GM23338 (cell line): ENCODE results near the gene PHF1. TPM values are rescaled to one million over a fixed set of nuclear protein-coding genes. Genes with fewer than 3 reads are reported as not detected.

Source experiments
- ATAC-seq: fragments of 200-7000 bp; cut with Tn5 transposase; 3 replicates; pipeline ENCODE4 v1.9.1; 2020
- DNase-seq: peaks from one replicate; pipeline ENCODE4 v3.0.0-alpha.2; 2015; ENCODE audit warnings: low spot score
- H2AFZ ChIP-seq: fragments of 200-600 bp; sonication (generic); 2 replicates; pipeline ENCODE4 v1.8.0; 2016; ENCODE audit warnings: antibody characterized with exemption, mild to moderate bottlenecking, moderate library complexity
- H3F3A ChIP-seq: fragments of 200-600 bp; sonication (generic); replicated peaks from 2 replicates; pipeline ENCODE4 v1.8.0; 2017; ENCODE audit warnings: antibody characterized with exemption, mixed run types, low read depth
- H3K27ac ChIP-seq: fragments of 200-600 bp; sonication (generic); 2 replicates; pipeline ENCODE4 v1.6.1; 2016; ENCODE audit warnings: low read depth
- H3K27me3 ChIP-seq: fragments of 200-600 bp; sonication (generic); 2 replicates; pipeline ENCODE4 v1.8.0; 2016; ENCODE audit warnings: mild to moderate bottlenecking, mixed run types, moderate library complexity; ENCODE audit not compliant: insufficient read depth
- H3K36me3 ChIP-seq: fragments of 200-600 bp; sonication (generic); 2 replicates; pipeline ENCODE4 v1.8.0; 2016; ENCODE audit warnings: mild to moderate bottlenecking; ENCODE audit not compliant: insufficient read depth
- H3K4me1 ChIP-seq: fragments of 200-600 bp; sonication (generic); 2 replicates; pipeline ENCODE4 v1.8.0; 2016; ENCODE audit warnings: mild to moderate bottlenecking, moderate library complexity; ENCODE audit not compliant: insufficient read depth
- H3K4me2 ChIP-seq: fragments of 200-600 bp; sonication (generic); 2 replicates; pipeline ENCODE4 v1.7.1; 2017; ENCODE audit warnings: mixed run types
- H3K4me3 ChIP-seq: fragments of 200-600 bp; sonication (generic); 2 replicates; pipeline ENCODE4 v1.6.1; 2016; ENCODE audit warnings: mixed run types
- H3K79me2 ChIP-seq: fragments of 200-600 bp; sonication (generic); replicated peaks from 2 replicates; pipeline ENCODE4 v1.8.0; 2017; ENCODE audit warnings: mild to moderate bottlenecking; ENCODE audit not compliant: insufficient read depth
- H3K9me2 ChIP-seq: fragments of 200-600 bp; sonication (generic); 2 replicates; pipeline ENCODE4 v1.8.0; 2017; ENCODE audit not compliant: insufficient read depth
- H4K20me1 ChIP-seq: fragments of 200-600 bp; sonication (generic); replicated peaks from 2 replicates; pipeline ENCODE4 v1.8.0; 2017; ENCODE audit warnings: mild to moderate bottlenecking; ENCODE audit not compliant: insufficient read depth
- H3K27ac Mint-ChIP-seq: 2 replicates; pipeline ENCODE4 v1.8.0; 2020; ENCODE audit warnings: inconsistent platforms, mild to moderate bottlenecking, moderate library complexity, mixed read lengths
- H3K27me3 Mint-ChIP-seq: 3 replicates; pipeline ENCODE4 v1.8.0; 2022; ENCODE audit warnings: low read depth, mild to moderate bottlenecking, moderate library complexity, mixed read lengths, inconsistent platforms; ENCODE audit not compliant: insufficient read depth, poor library complexity
- H3K36me3 Mint-ChIP-seq: 3 replicates; pipeline ENCODE4 v1.8.0; 2021; ENCODE audit warnings: low read depth, mild to moderate bottlenecking, inconsistent platforms, moderate library complexity, mixed read lengths
- H3K4me1 Mint-ChIP-seq: 3 replicates; pipeline ENCODE4 v1.8.0; 2020; ENCODE audit warnings: mild to moderate bottlenecking, inconsistent platforms, mixed read lengths
- H3K4me3 Mint-ChIP-seq: 3 replicates; pipeline ENCODE4 v1.8.0; 2021; ENCODE audit warnings: moderate library complexity, mild to moderate bottlenecking, inconsistent platforms, mixed read lengths
- H3K9me3 Mint-ChIP-seq: 3 replicates; pipeline ENCODE4 v1.8.0; 2020; ENCODE audit warnings: moderate library complexity, mild to moderate bottlenecking, inconsistent platforms, mixed read lengths
- EZH2phosphoT487 ChIP-seq: fragments of 200-600 bp; sonication (generic); IDR thresholded peaks from one replicate; pipeline ENCODE4 v1.8.1; 2018; ENCODE audit warnings: antibody characterized with exemption; ENCODE audit not compliant: unreplicated experiment
- ZNF114 ChIP-seq: fragments of 250-450 bp; sonication (Bioruptor Pico); IDR thresholded peaks from 2 replicates; pipeline ENCODE4 v1.5.0; 2020; ENCODE audit warnings: mild to moderate bottlenecking, moderate library complexity
- ZNF331 ChIP-seq: fragments of 250-450 bp; sonication (Bioruptor Pico); IDR thresholded peaks from 2 replicates; pipeline ENCODE4 v1.5.0; 2020; ENCODE audit warnings: low read depth, mild to moderate bottlenecking, moderate library complexity
- polyA plus RNA-seq: library from polyadenylated mRNA; unstranded; fragments of >200 nt; fragmentation: Nextera tagmentation; extraction: Ambion mirVana; gene quantifications from 2 replicates; pipeline ENCODE4 v1.2.1, GENCODE V29; 2016
- total RNA-seq: library from RNA; depleted of rRNA; stranded (reverse); fragments of >200 nt; shearing (Covaris generic); gene quantifications from 2 replicates; pipeline ENCODE4 v1.2.3, GENCODE V29; 2014
- TF ChIP-seq, protein P1 (sequence below): fragments of 250-450 bp; sonication (Bioruptor Pico); IDR thresholded peaks from 2 replicates; pipeline ENCODE4 v1.5.0; 2020; ENCODE audit warnings: mild to moderate bottlenecking, moderate library complexity
- TF ChIP-seq, protein P2 (sequence below): IDR thresholded peaks from 2 replicates; pipeline ENCODE4 v1.6.1; 2016; ENCODE audit warnings: antibody characterized with exemption

Gene PHF1
- total and polyA plus RNA-seq, 2 experiments from 2014 or later, result 29.4 to 46.7 TPM

DNA sequence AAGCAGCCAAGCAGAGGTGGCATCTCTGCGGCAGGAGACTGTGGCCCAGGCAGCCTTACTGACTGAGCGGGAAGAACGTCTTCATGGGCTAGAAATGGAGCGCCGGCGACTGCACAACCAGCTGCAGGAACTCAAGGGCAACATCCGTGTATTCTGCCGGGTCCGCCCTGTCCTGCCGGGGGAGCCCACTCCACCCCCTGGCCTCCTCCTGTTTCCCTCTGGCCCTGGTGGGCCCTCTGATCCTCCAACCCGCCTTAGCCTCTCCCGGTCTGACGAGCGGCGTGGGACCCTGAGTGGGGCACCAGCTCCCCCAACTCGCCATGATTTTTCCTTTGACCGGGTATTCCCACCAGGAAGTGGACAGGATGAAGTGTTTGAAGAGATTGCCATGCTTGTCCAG lies 5.9 kb upstream of the PHF1 start:
- Mint-ChIP-seq H3K9me3 (no peaks in the 10 kb centered on the region), H3K27ac (no peak overlapping the region), H3K4me1 (peaks cover 12% of the 10 kb centered on the region), H3K4me3 (no peak overlapping the region), H3K36me3 (peaks cover 75% of the 10 kb centered on the region), H3K27me3 (peaks cover 5% of the 10 kb centered on the region)
- Histone ChIP-seq H2AFZ (no peak overlapping the region), H3K79me2 (0 out of 2 replicates have a peak, but pooled peaks cover 4% of the 10 kb centered on the region), H3K9me2 (no peaks in the 10 kb centered on the region), H3F3A (peaks cover 11% of the 10 kb centered on the region), H4K20me1 (peaks cover 4% of the 10 kb centered on the region; the same call in 1 of the 2 replicates), H3K4me2 (no peak overlapping the region), H3K4me1 (peaks cover 5% of the 10 kb centered on the region; the same call in 1 of the 2 replicates), H3K27ac (no peak overlapping the region), H3K27me3 (no peaks in the 10 kb centered on the region), H3K36me3 (peaks cover 52% of the 10 kb centered on the region), H3K4me3 (no peak overlapping the region)
- DNase-seq, result no peak
- TF ChIP-seq, protein P1, sequence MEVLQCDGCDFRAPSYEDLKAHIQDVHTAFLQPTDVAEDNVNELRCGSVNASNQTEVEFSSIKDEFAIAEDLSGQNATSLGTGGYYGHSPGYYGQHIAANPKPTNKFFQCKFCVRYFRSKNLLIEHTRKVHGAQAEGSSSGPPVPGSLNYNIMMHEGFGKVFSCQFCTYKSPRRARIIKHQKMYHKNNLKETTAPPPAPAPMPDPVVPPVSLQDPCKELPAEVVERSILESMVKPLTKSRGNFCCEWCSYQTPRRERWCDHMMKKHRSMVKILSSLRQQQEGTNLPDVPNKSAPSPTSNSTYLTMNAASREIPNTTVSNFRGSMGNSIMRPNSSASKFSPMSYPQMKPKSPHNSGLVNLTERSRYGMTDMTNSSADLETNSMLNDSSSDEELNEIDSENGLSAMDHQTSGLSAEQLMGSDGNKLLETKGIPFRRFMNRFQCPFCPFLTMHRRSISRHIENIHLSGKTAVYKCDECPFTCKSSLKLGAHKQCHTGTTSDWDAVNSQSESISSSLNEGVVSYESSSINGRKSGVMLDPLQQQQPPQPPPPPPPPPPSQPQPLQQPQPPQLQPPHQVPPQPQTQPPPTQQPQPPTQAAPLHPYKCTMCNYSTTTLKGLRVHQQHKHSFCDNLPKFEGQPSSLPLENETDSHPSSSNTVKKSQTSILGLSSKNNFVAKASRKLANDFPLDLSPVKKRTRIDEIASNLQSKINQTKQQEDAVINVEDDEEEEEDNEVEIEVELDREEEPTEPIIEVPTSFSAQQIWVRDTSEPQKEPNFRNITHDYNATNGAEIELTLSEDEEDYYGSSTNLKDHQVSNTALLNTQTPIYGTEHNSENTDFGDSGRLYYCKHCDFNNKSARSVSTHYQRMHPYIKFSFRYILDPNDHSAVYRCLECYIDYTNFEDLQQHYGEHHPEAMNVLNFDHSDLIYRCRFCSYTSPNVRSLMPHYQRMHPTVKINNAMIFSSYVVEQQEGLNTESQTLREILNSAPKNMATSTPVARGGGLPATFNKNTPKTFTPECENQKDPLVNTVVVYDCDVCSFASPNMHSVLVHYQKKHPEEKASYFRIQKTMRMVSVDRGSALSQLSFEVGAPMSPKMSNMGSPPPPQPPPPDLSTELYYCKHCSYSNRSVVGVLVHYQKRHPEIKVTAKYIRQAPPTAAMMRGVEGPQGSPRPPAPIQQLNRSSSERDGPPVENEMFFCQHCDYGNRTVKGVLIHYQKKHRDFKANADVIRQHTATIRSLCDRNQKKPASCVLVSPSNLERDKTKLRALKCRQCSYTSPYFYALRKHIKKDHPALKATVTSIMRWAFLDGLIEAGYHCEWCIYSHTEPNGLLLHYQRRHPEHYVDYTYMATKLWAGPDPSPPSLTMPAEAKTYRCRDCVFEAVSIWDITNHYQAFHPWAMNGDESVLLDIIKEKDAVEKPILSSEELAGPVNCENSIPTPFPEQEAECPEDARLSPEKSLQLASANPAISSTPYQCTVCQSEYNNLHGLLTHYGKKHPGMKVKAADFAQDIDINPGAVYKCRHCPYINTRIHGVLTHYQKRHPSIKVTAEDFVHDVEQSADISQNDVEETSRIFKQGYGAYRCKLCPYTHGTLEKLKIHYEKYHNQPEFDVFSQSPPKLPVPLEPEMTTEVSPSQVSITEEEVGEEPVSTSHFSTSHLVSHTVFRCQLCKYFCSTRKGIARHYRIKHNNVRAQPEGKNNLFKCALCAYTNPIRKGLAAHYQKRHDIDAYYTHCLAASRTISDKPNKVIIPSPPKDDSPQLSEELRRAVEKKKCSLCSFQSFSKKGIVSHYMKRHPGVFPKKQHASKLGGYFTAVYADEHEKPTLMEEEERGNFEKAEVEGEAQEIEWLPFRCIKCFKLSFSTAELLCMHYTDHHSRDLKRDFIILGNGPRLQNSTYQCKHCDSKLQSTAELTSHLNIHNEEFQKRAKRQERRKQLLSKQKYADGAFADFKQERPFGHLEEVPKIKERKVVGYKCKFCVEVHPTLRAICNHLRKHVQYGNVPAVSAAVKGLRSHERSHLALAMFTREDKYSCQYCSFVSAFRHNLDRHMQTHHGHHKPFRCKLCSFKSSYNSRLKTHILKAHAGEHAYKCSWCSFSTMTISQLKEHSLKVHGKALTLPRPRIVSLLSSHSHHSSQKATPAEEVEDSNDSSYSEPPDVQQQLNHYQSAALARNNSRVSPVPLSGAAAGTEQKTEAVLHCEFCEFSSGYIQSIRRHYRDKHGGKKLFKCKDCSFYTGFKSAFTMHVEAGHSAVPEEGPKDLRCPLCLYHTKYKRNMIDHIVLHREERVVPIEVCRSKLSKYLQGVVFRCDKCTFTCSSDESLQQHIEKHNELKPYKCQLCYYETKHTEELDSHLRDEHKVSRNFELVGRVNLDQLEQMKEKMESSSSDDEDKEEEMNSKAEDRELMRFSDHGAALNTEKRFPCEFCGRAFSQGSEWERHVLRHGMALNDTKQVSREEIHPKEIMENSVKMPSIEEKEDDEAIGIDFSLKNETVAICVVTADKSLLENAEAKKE (CRISPR knock-in tag), result no peak
- TF ChIP-seq, protein P2, sequence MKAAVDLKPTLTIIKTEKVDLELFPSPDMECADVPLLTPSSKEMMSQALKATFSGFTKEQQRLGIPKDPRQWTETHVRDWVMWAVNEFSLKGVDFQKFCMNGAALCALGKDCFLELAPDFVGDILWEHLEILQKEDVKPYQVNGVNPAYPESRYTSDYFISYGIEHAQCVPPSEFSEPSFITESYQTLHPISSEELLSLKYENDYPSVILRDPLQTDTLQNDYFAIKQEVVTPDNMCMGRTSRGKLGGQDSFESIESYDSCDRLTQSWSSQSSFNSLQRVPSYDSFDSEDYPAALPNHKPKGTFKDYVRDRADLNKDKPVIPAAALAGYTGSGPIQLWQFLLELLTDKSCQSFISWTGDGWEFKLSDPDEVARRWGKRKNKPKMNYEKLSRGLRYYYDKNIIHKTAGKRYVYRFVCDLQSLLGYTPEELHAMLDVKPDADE, result no peak
- no peak for TF ChIP-seq ZNF114 (CRISPR knock-in tag)
- TF ChIP-seq ZNF331 (CRISPR knock-in tag), result no peak
- no peak for TF ChIP-seq EZH2phosphoT487
- ATAC-seq, result no peak
